Thymus (tissue), 11 donors: Measurements from ENCODE around the gene HERC4. TPM values are rescaled to one million over a fixed set of nuclear protein-coding genes. Genes with fewer than 3 reads are reported as not detected.
"Not testable (repeated sequence)": the region's sequence is repeated elsewhere in the genome, so short reads cannot be mapped to it uniquely, and the experiment has no call there.

ENCODE experiments used
- DNase-seq, 9 donors: peaks; one replicate each; pipeline ENCODE4 v3.0.0-alpha.2; 2013; ENCODE audit warnings: low spot score in 9 of 9, low read depth in 6 of 9, missing footprints in 1 of 9
- H3K27ac ChIP-seq, 2 donors: one replicate each; pipeline ENCODE4 v1.5.1; 2013; ENCODE audit warnings: control low read depth in 1 of 2, low read depth in 1 of 2, low read length in 1 of 2, mild to moderate bottlenecking in 1 of 2, moderate library complexity in 1 of 2
- H3K27me3 ChIP-seq, 2 donors: one replicate each; pipeline ENCODE4 v1.5.1; 2013; ENCODE audit warnings: low read length in 1 of 2; ENCODE audit not compliant: control insufficient read depth in 2 of 2, insufficient read depth in 1 of 2
- H3K36me3 ChIP-seq, 2 donors: one replicate each; pipeline ENCODE4 v1.5.1; 2013; ENCODE audit warnings: low read length in 1 of 2, mild to moderate bottlenecking in 1 of 2, moderate library complexity in 1 of 2; ENCODE audit not compliant: control insufficient read depth in 2 of 2, insufficient read depth in 2 of 2
- H3K4me1 ChIP-seq, 2 donors: one replicate each; pipeline ENCODE4 v1.5.1; 2013; ENCODE audit warnings: low read length in 2 of 2; ENCODE audit not compliant: control insufficient read depth in 2 of 2, insufficient read depth in 2 of 2
- H3K4me3 ChIP-seq, 2 donors: one replicate each; pipeline ENCODE4 v1.5.1; 2013; ENCODE audit warnings: low read length in 2 of 2, control low read depth in 1 of 2, mild to moderate bottlenecking in 1 of 2
- H3K9me3 ChIP-seq, 2 donors: one replicate each; pipeline ENCODE4 v1.5.1; 2013; ENCODE audit warnings: low read length in 1 of 2, mild to moderate bottlenecking in 1 of 2; ENCODE audit not compliant: control insufficient read depth in 2 of 2, insufficient read depth in 1 of 2
- WGBS: extraction: QIAGEN DNeasy Blood & Tissue Kit; methylation state at CpG from one replicate; pipeline ENCODE4 v1.1.7; 2013; 5-methylcytosine and 5-hydroxymethylcytosine counted together
- polyA plus RNA-seq: library from polyadenylated mRNA; stranded (reverse); fragments of 200-250 nt; gene quantifications from one replicate; pipeline ENCODE4 v1.2.3, GENCODE V29; 2013
- total RNA-seq: library from RNA; stranded (reverse); fragments of 120-200 nt; gene quantifications from one replicate; pipeline ENCODE4 v1.2.4, GENCODE V29; 2013
- donor health status: healthy.

The HERC4 gene
- total and polyA plus RNA-seq, 2 donors: 25.0 to 35.0 TPM

- peaks cover 3 to 18% of the 10 kb centered on the region in 2 donors for H3K36me3 ChIP-seq
- no peaks in the 10 kb centered on the region for H3K27me3 ChIP-seq
- H3K9me3 ChIP-seq: peaks cover 0 to 4% of the 10 kb centered on the region in 2 donors
- no peak overlapping the region for H3K4me3 ChIP-seq
- no peaks in the 10 kb centered on the region for H3K4me1 ChIP-seq
- H3K27ac ChIP-seq: no peak overlapping the region
- no peak for DNase-seq
Measured at GRCh38 chr10:67969875-67970274, 105.2 kb downstream of the HERC4 start.

DNA sequence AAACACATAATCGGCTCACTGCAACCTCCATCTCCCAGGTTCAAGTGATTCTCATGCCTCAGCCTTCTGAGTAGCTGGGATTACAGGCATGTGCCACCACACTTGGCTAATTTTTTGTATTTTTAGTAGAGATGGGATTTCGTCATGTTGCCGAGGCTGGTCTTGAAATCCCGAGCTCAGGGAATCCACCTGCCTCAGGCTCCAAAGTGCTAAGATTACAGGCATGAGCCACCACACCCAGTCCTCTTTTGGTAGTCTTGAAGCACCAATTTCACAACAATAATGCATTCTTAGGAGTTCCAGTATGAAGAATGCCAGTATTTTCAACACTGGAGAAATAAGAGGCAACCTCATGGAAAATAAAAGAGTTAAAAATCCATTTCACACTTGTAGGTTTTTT lies 109.0 kb downstream of the HERC4 start:
- WGBS: 88% methylated on average over 4 of the region's 4 CpGs
- H3K27ac ChIP-seq, H3K4me1 ChIP-seq, H3K4me3 ChIP-seq, H3K27me3 ChIP-seq, H3K9me3 ChIP-seq, DNase-seq: not testable (repeated sequence)
- peaks cover 0 to 12% of the 10 kb centered on the region in 2 donors for H3K36me3 ChIP-seq

- Histone ChIP-seq H3K27ac (no peak overlapping the region), H3K27me3 (no peaks in the 10 kb centered on the region), H3K4me3 (no peak overlapping the region), H3K4me1 (no peaks in the 10 kb centered on the region), H3K9me3 (no peaks in the 10 kb centered on the region), H3K36me3 (peaks cover 0 to 12% of the 10 kb centered on the region in 2 donors)
- DNase-seq: no peak
- WGBS: 98% methylated on average over 2 of the region's 2 CpGs
Measured at GRCh38 chr10:67965456-67965855, 109.6 kb downstream of the HERC4 start.

DNA sequence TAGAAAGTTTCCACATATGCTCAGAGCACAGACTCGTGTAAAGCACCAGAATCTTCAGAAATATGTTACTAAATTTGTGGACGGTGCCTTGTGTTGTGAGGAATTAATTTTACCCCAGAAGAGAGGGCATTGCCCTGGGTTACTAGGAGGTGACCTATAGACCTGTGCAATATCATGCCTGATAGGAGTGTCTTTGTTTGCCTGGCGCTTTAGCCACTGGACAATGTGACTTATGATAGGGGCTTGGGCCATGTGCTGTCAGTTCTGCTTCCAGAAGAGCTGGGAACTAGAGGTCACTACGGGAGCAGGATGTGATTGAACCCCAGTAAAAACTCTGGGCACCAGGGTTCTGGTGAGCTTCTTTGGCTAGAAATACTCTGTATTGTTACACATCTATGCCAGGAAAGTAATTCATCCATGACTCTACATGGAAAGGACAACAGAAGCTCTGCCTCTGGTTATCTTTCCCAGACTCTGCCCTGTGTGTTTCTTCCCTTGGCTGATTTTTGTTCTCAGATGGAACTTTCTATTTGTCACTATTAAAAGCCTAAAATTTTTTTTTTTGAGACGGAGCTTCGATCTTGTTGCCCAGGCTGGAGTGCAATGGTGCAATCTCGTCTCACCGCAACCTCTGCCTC lies 115.1 kb downstream of the HERC4 start:
- peaks cover 0 to 1% of the 10 kb centered on the region in 2 donors for H3K36me3 ChIP-seq
- no peak overlapping the region for H3K4me3 ChIP-seq
- no peaks in the 10 kb centered on the region for H3K4me1 ChIP-seq
- H3K27ac ChIP-seq: no peak overlapping the region
- no peaks in the 10 kb centered on the region for H3K27me3 ChIP-seq
- DNase-seq: no peak
- WGBS: 98% methylated on average over 8 of the region's 8 CpGs
- H3K9me3 ChIP-seq: no peaks in the 10 kb centered on the region

DNA sequence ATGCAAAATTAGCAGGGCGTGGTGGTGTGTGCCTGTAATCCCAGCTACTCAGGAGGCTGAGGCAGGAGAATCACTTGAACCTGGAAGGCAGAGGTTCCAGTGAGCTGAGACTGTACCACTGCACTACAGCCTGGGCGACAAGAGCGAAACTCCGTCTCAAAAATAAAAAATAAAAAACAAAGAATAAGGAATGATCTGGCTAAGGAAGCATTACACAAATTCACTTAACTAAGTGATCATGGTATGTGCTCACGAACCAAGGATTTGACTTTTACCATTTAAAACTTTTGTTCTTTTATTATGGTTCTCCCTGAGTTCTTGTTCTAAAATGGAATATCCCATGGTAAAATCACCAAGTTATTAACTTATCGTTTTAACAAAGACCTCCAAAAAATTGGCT lies 119.5 kb downstream of the HERC4 start:
- Histone ChIP-seq H3K36me3 (peaks cover 0 to 12% of the 10 kb centered on the region in 2 donors), H3K9me3 (no peaks in the 10 kb centered on the region), H3K4me3 (no peak overlapping the region), H3K4me1 (no peaks in the 10 kb centered on the region), H3K27ac (no peak overlapping the region), H3K27me3 (no peaks in the 10 kb centered on the region)
- DNase-seq: no peak
- WGBS: 99% methylated on average over 6 of the region's 6 CpGs

- Histone ChIP-seq H3K36me3 (peaks cover 11 to 13% of the 10 kb centered on the region in 2 donors), H3K9me3 (no peaks in the 10 kb centered on the region), H3K4me3 (no peak overlapping the region), H3K27me3 (no peaks in the 10 kb centered on the region), H3K4me1 (no peaks in the 10 kb centered on the region), H3K27ac (no peak overlapping the region)
- WGBS: 98% methylated on average over 2 of the region's 2 CpGs
- no peak for DNase-seq
Measured at GRCh38 chr10:67943917-67944316, 131.2 kb downstream of the HERC4 start.

GRCh38 chr10:67936416-67936815 lies 138.7 kb downstream of the HERC4 start:
- WGBS: 100% methylated on average over 1 of the region's 1 CpG
- Histone ChIP-seq H3K4me3 (no peak overlapping the region), H3K36me3 (peaks cover 16 to 34% of the 10 kb centered on the region in 2 donors), H3K27ac (no peak overlapping the region), H3K27me3 (no peaks in the 10 kb centered on the region), H3K4me1 (no peaks in the 10 kb centered on the region), H3K9me3 (no peaks in the 10 kb centered on the region)
- DNase-seq: no peak

DNA sequence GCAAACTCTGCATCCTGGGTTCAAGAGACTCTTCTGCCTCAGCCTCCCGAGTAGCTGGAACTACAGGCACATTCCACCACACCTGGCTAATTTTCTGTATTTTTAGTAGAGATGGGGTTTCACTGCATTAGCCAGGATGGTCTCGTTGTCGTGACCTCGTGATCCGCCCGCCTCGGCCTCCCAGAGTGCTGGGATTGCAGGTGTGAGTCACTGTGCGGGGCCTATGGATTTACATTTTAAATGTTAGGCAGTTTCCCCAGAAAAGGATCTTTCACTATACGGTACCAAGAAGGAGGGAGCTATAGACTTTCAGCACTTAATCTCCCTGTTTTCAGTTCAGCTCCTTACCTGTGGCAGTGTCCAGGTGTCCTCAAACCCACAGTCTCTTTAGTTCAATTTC lies 139.9 kb downstream of the HERC4 start:
- H3K27me3 ChIP-seq: no peaks in the 10 kb centered on the region
- no peak overlapping the region for H3K27ac ChIP-seq
- no peaks in the 10 kb centered on the region for H3K4me1 ChIP-seq
- DNase-seq: no peak
- no peaks in the 10 kb centered on the region for H3K9me3 ChIP-seq
- no peak overlapping the region for H3K4me3 ChIP-seq
- H3K36me3 ChIP-seq: peaks cover 16 to 38% of the 10 kb centered on the region in 2 donors
- WGBS: 98% methylated on average over 9 of the region's 9 CpGs

DNA sequence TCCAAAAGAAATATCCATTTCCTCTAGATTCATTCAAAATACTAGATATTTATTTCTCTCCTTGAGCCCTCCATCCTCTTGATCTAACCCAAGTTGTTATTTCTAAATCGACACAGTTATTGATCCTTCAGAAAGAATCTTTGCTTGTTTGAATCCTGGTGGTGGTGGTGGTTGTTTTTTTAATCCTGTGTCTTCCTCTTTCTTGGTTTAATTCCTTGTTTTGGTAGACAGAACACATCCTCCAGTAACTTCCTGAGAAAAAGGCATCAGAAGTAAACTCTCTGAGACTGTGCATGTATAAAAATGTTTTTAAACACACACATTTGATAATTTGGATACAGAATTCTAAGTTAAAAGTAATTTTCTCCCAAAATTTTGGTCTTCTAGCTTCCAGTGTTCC lies 140.7 kb downstream of the HERC4 start:
- Histone ChIP-seq H3K9me3 (no peaks in the 10 kb centered on the region), H3K27ac (no peak overlapping the region), H3K4me1 (no peaks in the 10 kb centered on the region), H3K4me3 (no peak overlapping the region), H3K36me3 (peaks cover 18 to 37% of the 10 kb centered on the region in 2 donors), H3K27me3 (no peaks in the 10 kb centered on the region)
- DNase-seq: no peak
- WGBS: 66% methylated on average over 1 of the region's 1 CpG
